ENCODE data around the gene SYPL2. TPM values are rescaled to one million over a fixed set of nuclear protein-coding genes. Genes with fewer than 3 reads are reported as not detected.
A peak's percentile ranks its signal among the peaks of the same experiment; 100 is the strongest.

Gene SYPL2
- total RNA-seq, 4 donors from 2014 or later = 2.0 to 8.4 (median 4.2) TPM

- H3K9me3 ChIP-seq = no peaks in the 10 kb centered on the region
- ATAC-seq = no peak
- no peaks in the 10 kb centered on the region for H3K4me1 ChIP-seq
- no peaks in the 10 kb centered on the region for H3K36me3 ChIP-seq
- H3K27ac ChIP-seq = no peak overlapping the region
- TF ChIP-seq POLR2AphosphoS5 (IDR thresholded peaks at IDR 0.05) = no peak
- no peak for TF ChIP-seq EP300 (IDR thresholded peaks at IDR 0.05)
- TF ChIP-seq CTCF (IDR thresholded peaks at IDR 0.05) = no peak
- TF ChIP-seq POLR2A (IDR thresholded peaks at IDR 0.05) = no peak
- H3K4me3 ChIP-seq = no peak overlapping the region
- WGBS, 2 donors (ENCODE audit: low coverage in 1 of 2) = 100% methylated on average over 1 of the region's 1 CpG
- no peaks in the 10 kb centered on the region for H3K27me3 ChIP-seq
These were observed 11.7 kb upstream of the SYPL2 start for GRCh38 chr1:109454497-109455133.

- no peak overlapping the region for H3K4me3 ChIP-seq
- H3K4me1 ChIP-seq = no peaks in the 10 kb centered on the region
- H3K27me3 ChIP-seq = no peaks in the 10 kb centered on the region
- TF ChIP-seq POLR2AphosphoS5 (IDR thresholded peaks at IDR 0.05) = no peak
- TF ChIP-seq POLR2A (IDR thresholded peaks at IDR 0.05) = no peak
- TF ChIP-seq EP300 (IDR thresholded peaks at IDR 0.05) = no peak
- no peak for TF ChIP-seq CTCF (IDR thresholded peaks at IDR 0.05)
- no peak for ATAC-seq
- no peaks in the 10 kb centered on the region for H3K9me3 ChIP-seq
- WGBS, 2 donors (ENCODE audit: low coverage in 1 of 2) = 60 to 76% methylated on average over 3 of the region's 4 CpGs
- no peak overlapping the region for H3K27ac ChIP-seq
- H3K36me3 ChIP-seq = no peaks in the 10 kb centered on the region
These were observed 8.5 kb upstream of the SYPL2 start for GRCh38 chr1:109457819-109458218.

- peak overlapping the region; percentile 37 to 89 (median 85) for H3K27ac ChIP-seq
- ATAC-seq = no peak
These were observed 258 bp upstream of the SYPL2 start for GRCh38 chr1:109466125-109466451.

DNA sequence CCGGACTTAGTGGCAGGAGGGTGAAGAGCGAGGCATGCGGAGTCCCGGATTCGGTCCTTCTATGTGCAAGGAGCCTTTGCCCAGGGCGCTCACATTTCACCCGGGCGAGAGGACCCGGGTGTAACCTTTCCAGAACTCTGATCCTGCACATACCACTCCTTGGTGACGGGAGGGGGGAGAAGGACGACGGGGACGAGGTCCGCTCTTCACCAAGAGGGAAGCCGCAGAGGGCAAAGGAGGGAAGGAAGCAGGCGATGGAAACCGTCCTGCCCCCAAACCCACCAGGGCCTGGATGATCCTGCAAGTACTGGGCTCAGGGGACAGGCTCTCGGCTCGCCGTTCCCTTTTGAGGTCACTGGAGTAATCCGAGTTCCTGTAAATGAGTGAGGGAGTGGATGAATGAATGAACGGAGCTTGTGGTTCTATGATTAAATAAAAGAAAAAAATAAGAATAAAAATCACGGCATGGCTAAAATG, 993 bp downstream of the SYPL2 start:
- H3K4me3 ChIP-seq = peak overlapping the region; percentile 71 to 86
- TF ChIP-seq CTCF (IDR thresholded peaks at IDR 0.05) (no peak), EP300 (IDR thresholded peaks at IDR 0.05) (no peak), POLR2AphosphoS5 (IDR thresholded peaks at IDR 0.05) (no peak), POLR2A (IDR thresholded peaks at IDR 0.05) (no peak)
- H3K27ac ChIP-seq = peak overlapping the region; percentile 37 to 89 (median 85)
- H3K4me1 ChIP-seq = peaks cover 0 to 32% (median 0%) of the 10 kb centered on the region in 3 donors
- ATAC-seq = peak; percentile 7
- H3K27me3 ChIP-seq = peaks cover 12% of the 10 kb centered on the region
- H3K9me3 ChIP-seq = no peaks in the 10 kb centered on the region
- 22 to 23% methylated on average over 8 to 12 of the region's 23 CpGs for WGBS, 2 donors (ENCODE audit: low coverage in 1 of 2)
- H3K36me3 ChIP-seq = no peaks in the 10 kb centered on the region

More at GRCh38 chr1:109466125-109466451, 258 bp upstream of the SYPL2 start:
- H3K4me3 ChIP-seq = peak overlapping the region; percentile 71 to 86
- H3K4me1 ChIP-seq = peaks cover 0 to 32% (median 0%) of the 10 kb centered on the region in 3 donors
- H3K27me3 ChIP-seq = peaks cover 12% of the 10 kb centered on the region
- H3K9me3 ChIP-seq = no peaks in the 10 kb centered on the region
- WGBS, 2 donors (ENCODE audit: low coverage in 1 of 2) = 5 to 16% methylated on average over 6 to 12 of the region's 24 CpGs
- H3K36me3 ChIP-seq = no peaks in the 10 kb centered on the region
- no peak for TF ChIP-seq CTCF (IDR thresholded peaks at IDR 0.05)
- TF ChIP-seq POLR2AphosphoS5 (IDR thresholded peaks at IDR 0.05) = peak; percentile 38
- TF ChIP-seq POLR2A (IDR thresholded peaks at IDR 0.05) = no peak
- no peak for TF ChIP-seq EP300 (IDR thresholded peaks at IDR 0.05)

DNA sequence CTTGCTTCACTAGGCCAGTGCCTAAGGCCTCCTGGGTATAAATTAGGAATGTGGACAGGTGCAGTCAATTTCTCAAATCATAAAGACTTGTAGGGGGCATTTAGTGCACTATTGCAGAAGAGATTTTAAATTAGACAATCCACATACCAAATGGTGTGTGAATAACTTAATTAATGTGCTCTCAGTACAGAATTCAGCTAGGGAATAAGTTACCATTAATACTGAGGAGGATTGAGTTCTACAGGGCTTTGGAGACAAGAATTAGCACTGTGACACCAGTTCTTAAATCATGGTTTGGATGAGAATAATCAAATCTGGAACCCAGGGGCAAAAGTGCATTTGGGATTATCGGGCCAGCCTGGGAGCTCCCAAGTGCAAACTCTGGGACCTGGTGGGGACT, 1.7 kb downstream of the SYPL2 start:
- TF ChIP-seq EP300 (IDR thresholded peaks at IDR 0.05) (no peak), POLR2A (IDR thresholded peaks at IDR 0.05) (no peak), CTCF (IDR thresholded peaks at IDR 0.05) (no peak), POLR2AphosphoS5 (IDR thresholded peaks at IDR 0.05) (no peak)
- Histone ChIP-seq H3K36me3 (no peaks in the 10 kb centered on the region), H3K4me1 (peaks cover 0 to 32% (median 0%) of the 10 kb centered on the region in 3 donors), H3K27ac (peak overlapping the region in 3 of 4 donors; percentile 31 to 89 (median 87)), H3K27me3 (peaks cover 12% of the 10 kb centered on the region), H3K4me3 (no peak overlapping the region), H3K9me3 (no peaks in the 10 kb centered on the region)
- ATAC-seq = no peak
- WGBS, 2 donors (ENCODE audit: low coverage in 1 of 2) = 100% methylated on average over 1 of the region's 1 CpG

Measured in gastroesophageal sphincter (tissue), 4 donors.